GM20000 (cell line): ENCODE data around the gene HLA-DQA1.
"Not testable (repeated sequence)": the region's sequence is repeated elsewhere in the genome, so short reads cannot be mapped to it uniquely, and the experiment has no call there.

ENCODE experiments used
- DNase-seq: peaks from one replicate; pipeline ENCODE4 v3.0.0; 2012; ENCODE audit warnings: low spot score
- TF ChIP-seq, protein P1 (sequence below): IDR thresholded peaks from 2 replicates; pipeline ENCODE4 v1.5.1; 2012; ENCODE audit warnings: mild to moderate bottlenecking, control low read depth; ENCODE audit errors: extremely low read depth, missing control alignments

HLA-DQA1 gene

DNA sequence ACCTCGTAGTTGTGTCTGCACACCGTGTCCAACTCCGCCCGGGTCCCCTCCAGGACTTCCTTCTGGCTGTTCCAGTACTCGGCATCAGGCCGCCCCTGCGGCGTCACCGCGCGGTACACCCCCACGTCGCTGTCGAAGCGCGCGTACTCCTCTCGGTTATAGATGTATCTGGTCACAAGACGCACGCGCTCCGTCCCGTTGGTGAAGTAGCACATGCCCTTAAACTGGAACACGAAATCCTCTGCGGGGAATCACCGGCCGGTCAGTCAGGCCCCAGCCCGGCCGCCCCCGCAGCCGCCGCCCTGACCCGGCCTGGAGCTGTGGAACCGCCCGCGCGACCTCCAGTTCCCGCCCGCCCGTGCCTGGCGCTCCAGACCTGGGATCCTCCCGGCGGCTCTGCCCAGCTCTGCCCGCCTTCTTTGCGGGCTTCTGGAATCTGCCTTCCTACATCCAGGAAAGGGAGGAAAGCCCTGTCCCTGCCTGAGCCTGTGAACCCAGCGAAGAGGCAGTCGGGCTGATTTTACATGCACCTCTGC lies 27.7 kb downstream of the HLA-DQA1 start:
- no peak for DNase-seq
- TF ChIP-seq, protein P1, sequence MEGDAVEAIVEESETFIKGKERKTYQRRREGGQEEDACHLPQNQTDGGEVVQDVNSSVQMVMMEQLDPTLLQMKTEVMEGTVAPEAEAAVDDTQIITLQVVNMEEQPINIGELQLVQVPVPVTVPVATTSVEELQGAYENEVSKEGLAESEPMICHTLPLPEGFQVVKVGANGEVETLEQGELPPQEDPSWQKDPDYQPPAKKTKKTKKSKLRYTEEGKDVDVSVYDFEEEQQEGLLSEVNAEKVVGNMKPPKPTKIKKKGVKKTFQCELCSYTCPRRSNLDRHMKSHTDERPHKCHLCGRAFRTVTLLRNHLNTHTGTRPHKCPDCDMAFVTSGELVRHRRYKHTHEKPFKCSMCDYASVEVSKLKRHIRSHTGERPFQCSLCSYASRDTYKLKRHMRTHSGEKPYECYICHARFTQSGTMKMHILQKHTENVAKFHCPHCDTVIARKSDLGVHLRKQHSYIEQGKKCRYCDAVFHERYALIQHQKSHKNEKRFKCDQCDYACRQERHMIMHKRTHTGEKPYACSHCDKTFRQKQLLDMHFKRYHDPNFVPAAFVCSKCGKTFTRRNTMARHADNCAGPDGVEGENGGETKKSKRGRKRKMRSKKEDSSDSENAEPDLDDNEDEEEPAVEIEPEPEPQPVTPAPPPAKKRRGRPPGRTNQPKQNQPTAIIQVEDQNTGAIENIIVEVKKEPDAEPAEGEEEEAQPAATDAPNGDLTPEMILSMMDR, result no peak

GRCh38 chr6:32665661-32666060 lies 28.5 kb downstream of the HLA-DQA1 start:
- TF ChIP-seq, protein P1, result no peak
- DNase-seq, result no peak

DNA sequence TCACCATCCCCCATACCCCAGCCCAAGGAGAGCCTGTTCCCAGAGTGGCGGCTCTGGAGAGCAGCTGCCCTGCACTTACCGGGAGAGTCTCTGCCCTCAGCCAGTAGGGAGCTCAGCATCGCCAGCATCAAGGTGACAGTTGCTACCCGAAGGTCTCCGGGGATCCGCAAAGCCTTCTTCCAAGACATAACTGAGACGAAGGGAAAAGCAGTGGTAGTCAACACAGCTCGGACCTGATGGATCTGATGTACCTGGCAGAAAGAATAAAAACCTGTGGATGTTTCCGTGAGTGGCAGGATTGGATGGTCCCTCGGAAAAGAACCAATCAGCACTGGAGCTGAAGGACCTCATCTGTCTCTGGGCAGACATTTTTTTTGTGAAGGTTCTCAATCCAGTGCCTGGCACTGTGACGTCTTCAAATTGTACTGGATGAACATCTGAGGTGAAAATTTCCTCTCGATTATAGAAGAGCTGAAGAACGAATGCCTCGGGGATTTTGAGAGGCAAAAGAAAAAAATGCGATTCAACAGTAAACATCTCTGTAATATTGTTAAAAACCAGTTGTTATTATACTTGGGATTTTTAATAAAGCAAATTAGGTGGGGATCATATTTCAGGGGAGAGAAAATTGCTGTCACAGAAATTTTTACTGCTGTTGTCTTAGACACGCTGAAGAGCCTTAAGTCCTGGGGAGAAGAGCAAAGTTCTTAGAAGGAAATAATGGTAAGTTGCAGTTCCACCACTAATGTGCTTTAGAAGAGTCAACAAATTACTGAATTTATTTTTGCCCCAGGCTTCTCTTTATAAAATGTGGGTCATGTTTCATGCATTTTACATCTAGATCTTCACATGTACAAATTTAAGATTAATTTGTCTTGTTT lies 29.5 kb downstream of the HLA-DQA1 start, which contains the start of gene HLA-DQB1:
Gene HLA-DQB1 (minus strand): TSS at position 238 of the 881 bp plus-strand sequence. CDS start 50 bp downstream, at position 188.
- peak; percentile 91 for DNase-seq
- TF ChIP-seq, protein P1, result no peak

DNA sequence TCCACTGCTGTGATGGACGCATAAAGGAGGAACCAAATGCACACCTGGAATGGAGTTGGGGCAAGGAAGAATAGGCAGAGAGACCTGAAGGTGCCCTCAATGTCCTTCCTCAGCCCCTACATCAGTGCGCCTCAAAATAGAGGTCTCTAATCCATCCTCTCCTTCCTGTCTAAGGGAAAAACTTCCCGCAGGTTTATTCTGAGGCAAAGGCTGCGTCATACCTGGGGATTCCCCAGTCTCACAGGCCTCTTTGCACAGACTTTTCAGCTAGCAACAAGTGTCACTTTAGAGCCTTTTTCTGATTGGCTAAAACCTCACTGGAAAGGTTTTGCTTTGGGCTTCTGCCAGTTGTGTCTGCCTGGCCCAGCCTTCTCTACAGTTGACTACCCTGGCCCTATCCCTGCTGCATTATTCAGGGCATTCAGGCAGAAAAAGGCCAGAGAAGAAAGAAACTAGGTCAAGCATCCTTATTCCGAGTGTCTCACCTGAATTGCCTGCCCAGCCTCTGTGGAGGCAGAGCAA lies 31.1 kb downstream of the HLA-DQA1 start:
- TF ChIP-seq, protein P1, result no peak
- DNase-seq, result peak; percentile 82

DNA sequence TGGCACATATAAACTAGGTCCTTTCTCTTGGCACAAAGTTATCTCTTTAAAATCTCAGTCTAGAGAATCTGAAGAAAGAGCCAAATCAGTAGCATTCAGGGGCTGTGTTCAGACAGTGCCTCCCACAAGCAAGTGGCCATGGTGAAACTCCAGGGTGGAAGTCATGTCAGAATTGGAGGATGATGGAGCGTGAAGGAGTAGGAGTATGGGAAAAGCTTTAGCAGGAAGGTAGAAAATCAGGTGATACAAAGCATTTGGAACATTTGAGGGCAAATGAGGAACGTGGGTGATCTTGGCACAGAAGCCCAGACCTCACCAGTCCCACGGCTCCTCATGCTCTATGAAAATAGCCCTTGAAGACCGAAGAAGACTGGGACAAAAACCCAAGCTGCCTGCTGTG lies 32.0 kb downstream of the HLA-DQA1 start:
- TF ChIP-seq, protein P1, result no peak
- DNase-seq, result no peak

DNA sequence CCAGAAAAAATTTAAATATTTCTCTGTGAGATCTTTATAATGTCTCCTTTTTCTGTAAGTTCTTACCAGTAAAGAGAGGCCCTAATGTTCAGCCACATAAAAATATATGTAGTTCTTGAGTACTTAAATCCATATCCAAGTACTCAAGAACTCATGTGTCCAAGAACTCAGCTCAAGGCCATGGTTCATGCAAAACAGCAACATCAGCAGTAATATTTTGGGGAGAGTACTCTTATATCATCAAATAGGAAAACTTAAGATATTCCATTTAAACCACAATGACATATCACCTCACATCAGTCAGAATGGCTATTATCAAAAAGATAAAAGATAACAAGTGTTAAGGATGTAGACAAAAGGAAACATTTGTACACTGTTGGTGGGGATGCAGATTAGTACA lies 32.7 kb downstream of the HLA-DQA1 start:
- no peak for DNase-seq
- TF ChIP-seq, protein P1, result no peak

GRCh38 chr6:32671908-32672307 lies 34.7 kb downstream of the HLA-DQA1 start:
- DNase-seq, result not testable (repeated sequence)

- DNase-seq, result not testable (repeated sequence)
Measured at GRCh38 chr6:32674123-32674522, 36.9 kb downstream of the HLA-DQA1 start.
